Cardiac muscle cell (in vitro differentiated cells and primary cell): ENCODE results near the gene PRKD1. TPM values are rescaled to one million over a fixed set of nuclear protein-coding genes. Genes with fewer than 3 reads are reported as not detected.

Experiments used
- DNase-seq, 2 donors: peaks; one replicate each; pipeline versions ENCODE4 v3.0.0 to v3.0.0-alpha.2; 2010 to 2017; ENCODE audit warnings: low read depth in 1 of 2, low spot score in 1 of 2
- H3K27ac ChIP-seq: fragments of 200-600 bp; sonication (generic); 2 replicates; pipeline ENCODE4 v1.5.1; 2016
- H3K27me3 ChIP-seq: fragments of 200-600 bp; sonication (generic); 2 replicates; pipeline ENCODE4 v1.6.0; 2016; ENCODE audit warnings: control low read depth
- H3K36me3 ChIP-seq: fragments of 200-600 bp; sonication (generic); 2 replicates; pipeline ENCODE4 v1.5.1; 2016; ENCODE audit warnings: control low read depth
- H3K4me1 ChIP-seq: fragments of 200-600 bp; sonication (generic); 2 replicates; pipeline ENCODE4 v1.8.1; 2017; ENCODE audit warnings: low read depth, mild to moderate bottlenecking, mixed run types
- H3K4me3 ChIP-seq: fragments of 200-600 bp; sonication (generic); 2 replicates; pipeline ENCODE4 v1.5.1; 2016; ENCODE audit warnings: mild to moderate bottlenecking
- H3K9me3 ChIP-seq: fragments of 200-600 bp; sonication (generic); 2 replicates; pipeline ENCODE4 v1.5.1; 2017; ENCODE audit warnings: low read depth, mild to moderate bottlenecking, control low read depth
- polyA plus RNA-seq: library from polyadenylated mRNA; unstranded; fragments of >200 nt; fragmentation: Nextera tagmentation; extraction: Ambion mirVana; gene quantifications from 2 replicates; pipeline ENCODE4 v1.2.1, GENCODE V29; 2016
- total RNA-seq: library from RNA; depleted of rRNA; stranded (reverse); fragments of >200 nt; gene quantifications from 2 replicates; pipeline ENCODE4 v1.2.3, GENCODE V29; 2016
- TF ChIP-seq, protein P1 (sequence below): IDR thresholded peaks from 2 replicates; pipeline ENCODE4 v1.5.1; 2012; ENCODE audit warnings: low read depth, mild to moderate bottlenecking, low read length

The PRKD1 gene
- total and polyA plus RNA-seq, 2 experiments from 2014 or later = 15.2 to 15.7 TPM

DNA sequence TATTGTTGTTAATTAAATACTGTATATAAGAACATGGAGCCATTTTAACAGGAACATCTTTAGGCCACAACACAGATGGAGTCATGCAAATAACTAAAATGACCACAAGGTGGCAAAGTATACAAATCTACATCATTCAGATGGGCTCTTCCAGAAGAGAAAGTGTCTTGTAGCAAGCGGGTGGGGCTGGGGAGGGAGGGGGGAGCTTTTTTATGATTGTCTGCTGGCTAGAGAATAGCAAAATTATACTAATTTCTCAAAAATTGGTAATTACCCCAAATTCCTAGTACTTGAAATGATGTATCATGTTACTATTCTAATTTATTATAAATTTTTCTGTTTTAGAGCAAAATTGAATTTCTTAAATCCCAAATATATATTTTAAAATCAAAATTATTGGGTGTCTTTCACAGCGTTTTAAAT is 378.7 kb downstream of the PRKD1 start:
- Histone ChIP-seq H3K9me3 (no peaks in the 10 kb centered on the region), H3K36me3 (no peaks in the 10 kb centered on the region), H3K4me3 (no peak overlapping the region), H3K27ac (no peak overlapping the region), H3K4me1 (peaks cover 6% of the 10 kb centered on the region), H3K27me3 (no peaks in the 10 kb centered on the region)
- TF ChIP-seq, protein P1, sequence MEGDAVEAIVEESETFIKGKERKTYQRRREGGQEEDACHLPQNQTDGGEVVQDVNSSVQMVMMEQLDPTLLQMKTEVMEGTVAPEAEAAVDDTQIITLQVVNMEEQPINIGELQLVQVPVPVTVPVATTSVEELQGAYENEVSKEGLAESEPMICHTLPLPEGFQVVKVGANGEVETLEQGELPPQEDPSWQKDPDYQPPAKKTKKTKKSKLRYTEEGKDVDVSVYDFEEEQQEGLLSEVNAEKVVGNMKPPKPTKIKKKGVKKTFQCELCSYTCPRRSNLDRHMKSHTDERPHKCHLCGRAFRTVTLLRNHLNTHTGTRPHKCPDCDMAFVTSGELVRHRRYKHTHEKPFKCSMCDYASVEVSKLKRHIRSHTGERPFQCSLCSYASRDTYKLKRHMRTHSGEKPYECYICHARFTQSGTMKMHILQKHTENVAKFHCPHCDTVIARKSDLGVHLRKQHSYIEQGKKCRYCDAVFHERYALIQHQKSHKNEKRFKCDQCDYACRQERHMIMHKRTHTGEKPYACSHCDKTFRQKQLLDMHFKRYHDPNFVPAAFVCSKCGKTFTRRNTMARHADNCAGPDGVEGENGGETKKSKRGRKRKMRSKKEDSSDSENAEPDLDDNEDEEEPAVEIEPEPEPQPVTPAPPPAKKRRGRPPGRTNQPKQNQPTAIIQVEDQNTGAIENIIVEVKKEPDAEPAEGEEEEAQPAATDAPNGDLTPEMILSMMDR = peak; percentile 53
- DNase-seq = peak; percentile 60 to 84

DNA sequence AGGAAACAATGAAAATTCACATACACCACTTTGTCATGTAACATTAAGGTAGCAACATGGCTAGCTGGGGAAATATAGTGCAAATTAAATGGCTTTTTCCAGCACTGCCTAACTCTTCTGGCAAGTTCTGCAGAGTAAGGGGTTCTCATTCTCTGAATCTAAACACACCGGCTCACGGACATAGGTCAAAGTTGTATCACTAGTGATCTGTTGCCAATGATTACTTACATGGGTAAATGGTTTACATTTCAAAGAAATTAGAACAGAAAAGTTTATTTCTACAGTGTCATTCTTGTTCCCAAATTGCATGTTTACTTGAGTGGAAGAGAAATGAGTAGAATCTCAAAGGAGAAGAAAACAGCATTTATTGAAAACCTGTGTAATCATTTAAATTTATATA is 381.9 kb downstream of the PRKD1 start:
- H3K27me3 ChIP-seq = no peaks in the 10 kb centered on the region
- DNase-seq = no peak
- no peaks in the 10 kb centered on the region for H3K36me3 ChIP-seq
- no peaks in the 10 kb centered on the region for H3K4me1 ChIP-seq
- H3K9me3 ChIP-seq = no peaks in the 10 kb centered on the region
- TF ChIP-seq, protein P1 = no peak
- H3K27ac ChIP-seq = no peak overlapping the region
- no peak overlapping the region for H3K4me3 ChIP-seq

DNA sequence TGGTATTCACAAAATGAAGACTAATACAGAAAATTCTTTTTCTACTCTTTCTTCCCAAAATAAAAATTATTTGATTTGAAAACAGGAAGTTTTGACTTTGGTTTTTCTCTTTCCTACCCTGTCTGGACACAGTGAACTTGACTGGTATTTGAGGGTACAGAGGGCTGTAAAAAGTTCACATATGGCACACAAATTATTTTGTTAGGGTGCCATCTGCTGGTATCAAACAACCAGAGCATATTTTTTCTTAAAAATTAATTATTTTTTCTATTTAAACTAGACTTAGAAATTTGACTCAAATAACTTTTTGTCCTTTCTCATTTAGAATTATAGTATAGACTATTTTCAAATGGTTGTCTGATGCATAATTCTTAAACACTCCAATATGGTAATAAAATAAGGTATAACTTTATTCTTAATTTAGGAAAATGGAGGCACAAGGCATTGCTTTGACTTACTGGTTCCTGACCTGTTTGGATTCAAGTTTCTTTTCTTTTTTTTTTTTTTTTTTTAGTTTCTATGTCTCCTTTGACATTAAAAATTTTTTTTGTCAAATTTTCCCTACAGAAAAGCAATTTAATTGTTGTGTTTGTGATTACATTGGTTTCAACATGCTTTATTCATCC is 390.6 kb downstream of the PRKD1 start:
- Histone ChIP-seq H3K9me3 (no peaks in the 10 kb centered on the region), H3K27me3 (no peaks in the 10 kb centered on the region), H3K4me3 (no peak overlapping the region), H3K27ac (no peak overlapping the region), H3K4me1 (no peaks in the 10 kb centered on the region), H3K36me3 (no peaks in the 10 kb centered on the region)
- DNase-seq = peak in 1 of 2 donors; percentile 59
- TF ChIP-seq, protein P1 = peak; percentile 50

DNA sequence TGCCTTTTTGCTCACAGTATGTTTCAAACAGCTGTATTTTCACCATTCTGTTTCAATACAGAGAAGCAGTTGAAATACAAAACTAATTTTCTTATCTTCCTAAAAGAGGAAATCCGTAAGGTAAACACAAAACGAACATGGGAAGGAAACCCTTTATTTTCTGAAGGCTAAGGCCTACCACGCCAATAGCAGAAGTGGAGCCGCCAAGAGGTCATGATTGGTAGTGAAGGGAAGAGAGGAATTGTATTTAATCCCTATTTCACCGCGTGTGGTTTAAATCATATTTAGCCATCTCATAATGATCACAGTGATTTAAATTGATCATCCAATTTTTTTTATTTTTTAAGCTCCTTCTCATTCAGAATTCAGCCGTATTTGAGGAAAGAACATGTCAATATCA is 398.2 kb downstream of the PRKD1 start:
- Histone ChIP-seq H3K36me3 (no peaks in the 10 kb centered on the region), H3K9me3 (no peaks in the 10 kb centered on the region), H3K27me3 (no peaks in the 10 kb centered on the region), H3K4me3 (no peak overlapping the region), H3K27ac (no peak overlapping the region), H3K4me1 (no peaks in the 10 kb centered on the region)
- TF ChIP-seq, protein P1 = peak; percentile 46
- peak in 1 of 2 donors; percentile 7 for DNase-seq

DNA sequence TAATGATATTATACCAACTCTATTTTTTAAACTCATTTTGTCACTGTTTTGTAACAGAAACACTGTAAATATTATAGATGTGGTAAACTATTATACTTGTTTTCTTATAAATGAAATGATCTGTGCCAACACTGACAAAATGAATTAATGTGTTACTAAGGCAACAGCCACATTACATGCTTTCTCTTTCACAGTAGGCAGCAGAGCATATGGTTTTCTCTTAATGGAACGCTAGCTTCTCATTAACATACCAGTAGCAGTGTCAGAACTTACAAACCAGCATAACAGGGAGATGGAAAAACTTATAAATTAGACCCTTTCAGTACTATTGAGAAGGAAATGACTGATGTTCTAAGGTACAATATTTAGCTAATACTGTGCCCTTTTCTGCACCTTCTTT is 398.8 kb downstream of the PRKD1 start:
- H3K27ac ChIP-seq = no peak overlapping the region
- no peaks in the 10 kb centered on the region for H3K4me1 ChIP-seq
- TF ChIP-seq, protein P1 = no peak
- no peak overlapping the region for H3K4me3 ChIP-seq
- H3K27me3 ChIP-seq = no peaks in the 10 kb centered on the region
- DNase-seq = peak in 1 of 2 donors; percentile 5
- no peaks in the 10 kb centered on the region for H3K9me3 ChIP-seq
- no peaks in the 10 kb centered on the region for H3K36me3 ChIP-seq
